Kidney (tissue), 14 donors: ENCODE results near the gene PRR7. TPM values are rescaled to one million over a fixed set of nuclear protein-coding genes. Genes with fewer than 3 reads are reported as not detected.

ENCODE experiments used
- DNase-seq, 5 donors: peaks; one replicate each; pipeline ENCODE4 v3.0.0-alpha.2; 2013 to 2020
- FAIRE-seq: peaks from 2 replicates; lab custom pipeline; 2012; peaks lifted over from hg19 to GRCh38; lab: Jason Lieb, UNC
- H3K27ac ChIP-seq, 2 donors: one replicate each; pipeline ENCODE4 v1.7.0; 2013; ENCODE audit warnings: low read depth in 2 of 2, low read length in 2 of 2, inconsistent platforms in 1 of 2
- H3K27me3 ChIP-seq: one replicate; pipeline ENCODE4 v1.7.1; 2013; ENCODE audit warnings: low read length, inconsistent platforms; ENCODE audit not compliant: control insufficient read depth, insufficient read depth
- H3K36me3 ChIP-seq, 3 donors: one replicate each; pipeline versions ENCODE4 v1.7.0 to v1.7.1; 2013; ENCODE audit warnings: low read length in 3 of 3, control low read depth in 1 of 3, inconsistent platforms in 1 of 3; ENCODE audit not compliant: insufficient read depth in 3 of 3, control insufficient read depth in 2 of 3
- H3K4me1 ChIP-seq, 3 donors: one replicate each; pipeline versions ENCODE4 v1.7.0 to v1.7.1; 2013; ENCODE audit warnings: low read length in 3 of 3, inconsistent platforms in 1 of 3, low read depth in 1 of 3; ENCODE audit not compliant: control insufficient read depth in 2 of 3, insufficient read depth in 2 of 3
- H3K4me3 ChIP-seq, 3 donors: one replicate each; pipeline versions ENCODE4 v1.7.0 to v1.8.1; 2013; ENCODE audit warnings: low read length in 3 of 3, control low read depth in 1 of 3, inconsistent platforms in 1 of 3
- H3K9ac ChIP-seq, 3 donors: one replicate each; pipeline versions ENCODE4 v1.7.0 to v1.7.1; 2013; ENCODE audit warnings: low read length in 3 of 3, control low read depth in 1 of 3, inconsistent platforms in 1 of 3
- H3K9me3 ChIP-seq, 3 donors: one replicate each; pipeline versions ENCODE4 v1.7.0 to v1.7.1; 2013; ENCODE audit warnings: low read length in 3 of 3, control low read depth in 1 of 3, inconsistent platforms in 1 of 3; ENCODE audit not compliant: control insufficient read depth in 2 of 3, insufficient read depth in 1 of 3
- intact Hi-C: fragments of 100-400 bp; cut with DNase I; formaldehyde crosslinking; loops from one replicate; pipeline ENCODE4 v1.11.1; 2022
- polyA plus RNA-seq: library from polyadenylated mRNA; stranded (reverse); fragments of 350-450 nt; fragmentation: Illumina TruSeq; extraction: RNeasy Lipid Tissue Mini Kit (QIAGEN cat#74804); gene quantifications from one replicate; pipeline ENCODE4 v1.2.3, GENCODE V29; 2014; ENCODE audit warnings: low read depth, low replicate concordance; ENCODE audit not compliant: insufficient read depth
- total RNA-seq: library from RNA; stranded (reverse); fragmentation: NEBNext Ultra II Directional; extraction: Animal tissue kit (Norgen Biotek cat#: 25700); gene quantifications from one replicate; pipeline ENCODE4 v1.2.1, GENCODE V29; 2021
- TF ChIP-seq, protein P1 (sequence below): IDR thresholded peaks from 3 replicates; pipeline ENCODE4 v1.5.1; 2012; ENCODE audit warnings: mild to moderate bottlenecking, moderate library complexity, borderline replicate concordance; ENCODE audit not compliant: insufficient read depth; ENCODE audit errors: extremely low read depth
- donor health status: control.
- donor health status: control.
- donor health status: control.
- donor health status: control.
- donor health status: control.
- donor health status: DM: yes; HTN: yes; CAD: no.
- donor health status: Normal renal cell carcinoma (clear cell type).

Gene PRR7
- total and polyA plus RNA-seq, 2 donors from 2014 or later: 1.6 to 5.5 TPM

DNA sequence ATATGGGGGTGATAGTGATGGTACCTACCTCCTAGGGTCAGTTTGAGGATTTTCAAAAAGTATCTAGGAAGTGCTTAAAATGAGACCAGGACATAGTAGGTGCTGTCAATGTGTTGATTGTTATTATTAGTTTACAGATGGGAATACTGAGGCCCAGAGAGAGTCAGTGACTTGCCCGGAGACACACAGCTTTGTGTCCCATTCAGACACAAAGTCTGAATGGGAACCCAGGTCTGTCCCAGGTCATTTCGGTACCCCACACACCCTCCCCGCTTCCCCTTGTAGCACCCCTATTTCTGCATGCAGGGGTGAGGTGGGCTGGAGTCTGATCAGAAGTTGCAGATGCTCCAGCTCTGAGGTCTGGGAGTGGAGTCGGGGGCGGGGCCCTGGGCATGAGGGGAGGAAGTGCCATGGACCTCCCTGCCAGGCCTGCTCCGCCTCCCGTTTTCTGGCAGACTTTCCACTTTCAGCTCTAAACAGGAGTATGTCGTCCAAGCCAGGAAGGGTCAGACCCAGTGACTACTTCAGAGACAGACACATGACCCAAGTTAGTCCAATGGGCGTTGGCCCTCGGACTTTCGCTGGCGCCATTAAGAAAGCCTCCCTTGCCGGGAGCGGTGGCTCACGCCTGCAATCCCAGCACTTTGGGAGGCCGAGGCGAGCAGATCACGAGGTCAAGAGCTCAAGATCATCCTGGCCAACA is 30.1 kb downstream of the PRR7 start:
- H3K4me3 ChIP-seq: no peak overlapping the region
- TF ChIP-seq, protein P1, sequence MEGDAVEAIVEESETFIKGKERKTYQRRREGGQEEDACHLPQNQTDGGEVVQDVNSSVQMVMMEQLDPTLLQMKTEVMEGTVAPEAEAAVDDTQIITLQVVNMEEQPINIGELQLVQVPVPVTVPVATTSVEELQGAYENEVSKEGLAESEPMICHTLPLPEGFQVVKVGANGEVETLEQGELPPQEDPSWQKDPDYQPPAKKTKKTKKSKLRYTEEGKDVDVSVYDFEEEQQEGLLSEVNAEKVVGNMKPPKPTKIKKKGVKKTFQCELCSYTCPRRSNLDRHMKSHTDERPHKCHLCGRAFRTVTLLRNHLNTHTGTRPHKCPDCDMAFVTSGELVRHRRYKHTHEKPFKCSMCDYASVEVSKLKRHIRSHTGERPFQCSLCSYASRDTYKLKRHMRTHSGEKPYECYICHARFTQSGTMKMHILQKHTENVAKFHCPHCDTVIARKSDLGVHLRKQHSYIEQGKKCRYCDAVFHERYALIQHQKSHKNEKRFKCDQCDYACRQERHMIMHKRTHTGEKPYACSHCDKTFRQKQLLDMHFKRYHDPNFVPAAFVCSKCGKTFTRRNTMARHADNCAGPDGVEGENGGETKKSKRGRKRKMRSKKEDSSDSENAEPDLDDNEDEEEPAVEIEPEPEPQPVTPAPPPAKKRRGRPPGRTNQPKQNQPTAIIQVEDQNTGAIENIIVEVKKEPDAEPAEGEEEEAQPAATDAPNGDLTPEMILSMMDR: no peak
- H3K27ac ChIP-seq: no peak overlapping the region
- FAIRE-seq (no peak), DNase-seq (peak in 1 of 5 donors; percentile 78)
- H3K4me1 ChIP-seq: peaks cover 0 to 9% (median 0%) of the 10 kb centered on the region in 3 donors
- intact Hi-C loops: no loop called here
- no peaks in the 10 kb centered on the region for H3K36me3 ChIP-seq
- H3K9me3 ChIP-seq: no peaks in the 10 kb centered on the region
- H3K9ac ChIP-seq: no peak overlapping the region
- H3K27me3 ChIP-seq: no peaks in the 10 kb centered on the region

DNA sequence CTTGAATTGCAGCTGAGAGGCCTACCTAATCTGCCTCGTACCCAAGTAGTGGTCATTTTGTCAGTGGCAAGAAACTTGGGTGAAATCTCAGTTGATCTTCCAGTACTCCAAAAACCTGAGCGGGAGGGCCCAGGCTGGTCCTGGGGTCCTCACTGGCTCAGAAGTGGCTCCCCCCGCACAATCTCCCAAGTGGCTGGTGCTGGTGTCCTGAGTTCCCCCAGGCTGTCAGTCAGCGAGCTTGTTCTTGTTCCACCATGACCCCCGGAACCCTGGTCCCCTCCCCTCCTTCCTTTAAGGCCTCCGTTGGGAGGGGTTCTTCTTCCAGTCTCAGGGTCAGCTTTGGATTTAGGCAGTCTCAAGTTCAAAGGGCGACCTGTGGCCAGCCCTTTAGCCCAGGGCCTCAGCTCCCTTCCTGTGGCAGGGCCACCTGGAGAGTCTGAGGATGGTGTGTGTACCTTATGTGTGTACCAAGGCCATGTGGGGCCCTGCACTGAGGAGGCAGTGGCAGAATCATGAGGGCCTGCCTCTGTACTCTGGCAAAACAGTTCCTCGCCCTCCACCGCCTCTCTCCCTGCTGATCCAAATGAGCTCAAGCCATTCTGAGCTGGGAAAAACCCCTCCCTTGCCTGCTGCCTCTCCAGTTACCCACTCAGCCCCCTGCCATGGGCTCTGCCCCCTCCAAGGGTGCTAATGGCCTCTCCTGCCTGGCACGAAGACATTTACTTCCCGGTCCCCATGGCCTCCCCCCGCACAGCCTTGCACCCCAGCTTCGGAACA is 31.3 kb downstream of the PRR7 start:
- H3K27ac ChIP-seq: no peak overlapping the region
- no peak overlapping the region for H3K4me3 ChIP-seq
- H3K9ac ChIP-seq: no peak overlapping the region
- FAIRE-seq (no peak), DNase-seq (no peak)
- TF ChIP-seq, protein P1: no peak
- intact Hi-C loops: no loop called here
- no peaks in the 10 kb centered on the region for H3K36me3 ChIP-seq
- H3K9me3 ChIP-seq: no peaks in the 10 kb centered on the region
- no peaks in the 10 kb centered on the region for H3K27me3 ChIP-seq
- H3K4me1 ChIP-seq: no peaks in the 10 kb centered on the region

DNA sequence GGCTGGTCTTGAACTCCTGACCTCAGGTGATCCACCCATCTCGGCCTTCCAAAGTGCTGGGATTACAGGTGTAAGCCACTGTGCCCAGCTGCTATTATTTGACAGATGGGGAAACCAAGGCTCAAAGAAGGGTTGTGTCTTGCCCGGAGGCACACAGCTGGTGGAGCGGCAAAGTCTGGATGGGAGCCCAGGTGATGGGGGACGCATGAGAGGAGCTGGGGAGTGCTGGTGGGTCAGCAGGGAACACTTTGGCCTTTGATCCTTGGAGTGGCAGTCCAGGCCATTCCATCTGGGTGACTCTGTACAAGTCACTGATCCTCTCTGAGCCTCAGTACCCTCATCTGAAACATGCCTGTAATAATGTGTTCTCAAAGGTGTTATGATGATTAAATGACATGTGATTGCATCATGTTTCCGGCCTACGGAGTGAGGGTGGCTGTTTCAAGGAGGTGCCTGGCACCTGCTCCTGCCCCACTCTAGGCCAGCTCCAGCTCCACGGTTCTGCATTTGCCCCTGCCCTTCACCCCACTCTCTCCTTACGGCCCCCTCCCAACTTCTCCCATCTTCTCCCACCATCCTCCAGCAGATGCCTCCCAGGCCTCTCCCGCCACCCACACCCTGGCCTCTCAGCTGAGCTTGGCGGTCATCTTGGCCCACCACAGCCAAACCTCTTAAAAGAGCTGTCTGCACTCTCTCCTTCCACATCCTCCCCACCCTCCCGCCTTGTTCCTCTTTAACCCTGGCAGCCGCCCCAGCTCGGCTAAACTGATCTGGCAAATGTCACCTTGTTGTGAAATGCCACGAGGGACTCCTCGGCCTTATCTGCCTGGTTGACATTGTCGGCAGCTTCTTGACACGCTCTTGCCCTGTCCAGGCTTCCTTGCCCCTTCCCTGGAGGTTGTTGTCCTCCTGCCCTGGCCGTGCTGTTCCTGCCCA is 32.4 kb downstream of the PRR7 start:
- intact Hi-C loops: no loop called here
- H3K4me1 ChIP-seq: no peaks in the 10 kb centered on the region
- H3K9me3 ChIP-seq: no peaks in the 10 kb centered on the region
- no peaks in the 10 kb centered on the region for H3K27me3 ChIP-seq
- no peak overlapping the region for H3K27ac ChIP-seq
- no peak overlapping the region for H3K9ac ChIP-seq
- FAIRE-seq (no peak), DNase-seq (peak in 2 of 5 donors; percentile 16 to 92)
- H3K36me3 ChIP-seq: no peaks in the 10 kb centered on the region
- TF ChIP-seq, protein P1: no peak
- H3K4me3 ChIP-seq: no peak overlapping the region
